Endothelial cell (in vitro differentiated cells): ENCODE measurements around the gene KRTAP10-11. TPM values are rescaled to one million over a fixed set of nuclear protein-coding genes. Genes with fewer than 3 reads are reported as not detected.

Experiments
- DNase-seq: peaks from one replicate; pipeline ENCODE4 v3.0.0; 2021; ENCODE audit warnings: low spot score
- H3K27ac Mint-ChIP-seq: one replicate; pipeline ENCODE4 v1.8.0; 2021; ENCODE audit warnings: mixed read lengths, inconsistent platforms; ENCODE audit not compliant: unreplicated experiment
- H3K27me3 Mint-ChIP-seq: one replicate; pipeline ENCODE4 v1.8.0; 2021; ENCODE audit warnings: mild to moderate bottlenecking, moderate library complexity, mixed read lengths, inconsistent platforms; ENCODE audit not compliant: unreplicated experiment
- H3K36me3 Mint-ChIP-seq: one replicate; pipeline ENCODE4 v1.8.0; 2021; ENCODE audit warnings: mild to moderate bottlenecking, low read depth, mixed read lengths, inconsistent platforms; ENCODE audit not compliant: unreplicated experiment
- H3K4me1 Mint-ChIP-seq: one replicate; pipeline ENCODE4 v1.8.0; 2021; ENCODE audit warnings: mild to moderate bottlenecking, mixed read lengths, inconsistent platforms; ENCODE audit not compliant: unreplicated experiment
- H3K4me3 Mint-ChIP-seq: one replicate; pipeline ENCODE4 v1.8.0; 2021; ENCODE audit warnings: mild to moderate bottlenecking, mixed read lengths, inconsistent platforms; ENCODE audit not compliant: unreplicated experiment
- H3K9me3 Mint-ChIP-seq: one replicate; pipeline ENCODE4 v1.8.0; 2021; ENCODE audit warnings: mixed read lengths, inconsistent platforms; ENCODE audit not compliant: unreplicated experiment
- CTCF ChIP-seq: fragments of 200-600 bp; sonication (generic); IDR thresholded peaks from one replicate; pipeline ENCODE4 v1.5.0; 2021; ENCODE audit warnings: antibody characterized with exemption; ENCODE audit not compliant: unreplicated experiment
- total RNA-seq: library from RNA; stranded (reverse); fragmentation: NEBNext Ultra II Directional; extraction: Animal tissue kit (Norgen Biotek cat#: 25700); gene quantifications from one replicate; pipeline ENCODE4 v1.2.1, GENCODE V29; 2021; ENCODE audit not compliant: unreplicated experiment

The KRTAP10-11 gene
- total RNA-seq, 1 donor from 2014 or later, result not detected

- H3K27ac Mint-ChIP-seq, result no peak overlapping the region
- H3K4me3 Mint-ChIP-seq, result no peak overlapping the region
- TF ChIP-seq CTCF, result no peak
- peaks cover 12% of the 10 kb centered on the region for H3K9me3 Mint-ChIP-seq
- H3K4me1 Mint-ChIP-seq, result no peaks in the 10 kb centered on the region
- no peak for DNase-seq
- peaks cover 13% of the 10 kb centered on the region for H3K36me3 Mint-ChIP-seq
- H3K27me3 Mint-ChIP-seq, result peaks cover 4% of the 10 kb centered on the region
Observed at GRCh38 chr21:44612669-44613229, 33.5 kb upstream of the KRTAP10-11 start.

- H3K36me3 Mint-ChIP-seq, result peaks cover 13% of the 10 kb centered on the region
- no peak for TF ChIP-seq CTCF
- peaks cover 4% of the 10 kb centered on the region for H3K27me3 Mint-ChIP-seq
- H3K9me3 Mint-ChIP-seq, result peaks cover 12% of the 10 kb centered on the region
- no peak overlapping the region for H3K4me3 Mint-ChIP-seq
- DNase-seq, result no peak
- H3K4me1 Mint-ChIP-seq, result peaks cover 4% of the 10 kb centered on the region
- no peak overlapping the region for H3K27ac Mint-ChIP-seq
Observed at GRCh38 chr21:44613386-44614155, 32.6 kb upstream of the KRTAP10-11 start.

GRCh38 chr21:44614161-44614631 lies 32.0 kb upstream of the KRTAP10-11 start:
- H3K36me3 Mint-ChIP-seq, result peaks cover 13% of the 10 kb centered on the region
- no peak for DNase-seq
- H3K27me3 Mint-ChIP-seq, result peaks cover 4% of the 10 kb centered on the region
- H3K9me3 Mint-ChIP-seq, result peaks cover 12% of the 10 kb centered on the region
- no peak overlapping the region for H3K27ac Mint-ChIP-seq
- H3K4me3 Mint-ChIP-seq, result no peak overlapping the region
- H3K4me1 Mint-ChIP-seq, result peaks cover 7% of the 10 kb centered on the region
- TF ChIP-seq CTCF, result no peak

GRCh38 chr21:44614961-44615391 lies 31.2 kb upstream of the KRTAP10-11 start:
- TF ChIP-seq CTCF, result no peak
- no peak overlapping the region for H3K27ac Mint-ChIP-seq

GRCh38 chr21:44615466-44615865 lies 30.7 kb upstream of the KRTAP10-11 start:
- Mint-ChIP-seq H3K4me3 (no peak overlapping the region), H3K4me1 (peaks cover 7% of the 10 kb centered on the region), H3K36me3 (peaks cover 13% of the 10 kb centered on the region), H3K27me3 (peaks cover 4% of the 10 kb centered on the region), H3K9me3 (peaks cover 8% of the 10 kb centered on the region), H3K27ac (no peak overlapping the region)
- no peak for DNase-seq
- no peak for TF ChIP-seq CTCF

More at GRCh38 chr21:44614961-44615391, 31.2 kb upstream of the KRTAP10-11 start:
- H3K4me3 Mint-ChIP-seq, result no peak overlapping the region
- H3K27me3 Mint-ChIP-seq, result peaks cover 4% of the 10 kb centered on the region
- peaks cover 13% of the 10 kb centered on the region for H3K36me3 Mint-ChIP-seq
- DNase-seq, result no peak
- peaks cover 7% of the 10 kb centered on the region for H3K4me1 Mint-ChIP-seq
- peaks cover 9% of the 10 kb centered on the region for H3K9me3 Mint-ChIP-seq
